ENCODE results near the gene DCC.

GRCh38 chr18:53467756-53468155, 1127.8 kb downstream of the DCC start:
- TF ChIP-seq CTCF (IDR thresholded peaks at IDR 0.05) (no peak), YY1 (IDR thresholded peaks at IDR 0.05; ENCODE audit: low read depth) (no peak), SMC3 (IDR thresholded peaks at IDR 0.05; ENCODE audit: low read depth, low read length) (no peak), GATA2 (CRISPR knock-in tag; IDR thresholded peaks at IDR 0.05) (no peak)
